GM13976 (cell line): ENCODE data around the gene MGAT2.
"Not testable (repeated sequence)": the region's sequence is repeated elsewhere in the genome, so short reads cannot be mapped to it uniquely, and the experiment has no call there.

Experiments used
- DNase-seq: peaks from one replicate; pipeline ENCODE4 v3.0.0; 2012; ENCODE audit warnings: low spot score
- CTCF ChIP-seq: IDR thresholded peaks from 2 replicates; pipeline ENCODE4 v1.5.1; 2012; ENCODE audit warnings: borderline replicate concordance, mild to moderate bottlenecking; ENCODE audit not compliant: insufficient read depth; ENCODE audit errors: extremely low read depth, missing control alignments, control extremely low read depth
- in situ Hi-C: fragments of 300-500 bp; cut with MboI; formaldehyde crosslinking; loops from one replicate; pipeline ENCODE4 v1.12.0; 2022; ENCODE audit warnings: low sequenced_read_pairs, mixed read lengths, inconsistent platforms; ENCODE audit not compliant: unreplicated experiment

Gene MGAT2

GRCh38 chr14:49612671-49613070, 7.9 kb upstream of the MGAT2 start:
- in situ Hi-C loops: no loop called here
- DNase-seq: no peak
- TF ChIP-seq CTCF: no peak

- DNase-seq: no peak
- no peak for TF ChIP-seq CTCF
- in situ Hi-C loops: no loop called here
Measured at GRCh38 chr14:49614196-49614595, 6.4 kb upstream of the MGAT2 start.

GRCh38 chr14:49615776-49616175, 4.8 kb upstream of the MGAT2 start:
- no peak for DNase-seq

GRCh38 chr14:49617852-49618519, 2.6 kb upstream of the MGAT2 start:
- no peak for DNase-seq
- TF ChIP-seq CTCF: no peak
- in situ Hi-C loops: no loop called here

More at GRCh38 chr14:49615776-49616175, 4.8 kb upstream of the MGAT2 start:
- no peak for TF ChIP-seq CTCF
- in situ Hi-C loops: no loop called here

GRCh38 chr14:49619273-49619672, 1.3 kb upstream of the MGAT2 start:
- in situ Hi-C loops, DNase-seq: not testable (repeated sequence)

GRCh38 chr14:49619730-49620129, 869 bp upstream of the MGAT2 start:
- TF ChIP-seq CTCF: no peak
- in situ Hi-C loops: no loop called here
- DNase-seq: no peak

GRCh38 chr14:49621114-49621881, 699 bp downstream of the MGAT2 start:
- peak; percentile 61 for DNase-seq
- no peak for TF ChIP-seq CTCF
- in situ Hi-C loops: no loop called here
